T-cell (primary cell): ENCODE data around the gene MRPL39. TPM values are rescaled to one million over a fixed set of nuclear protein-coding genes. Genes with fewer than 3 reads are reported as not detected.
A peak's percentile ranks its signal among the peaks of the same experiment; 100 is the strongest.

Experiments
- ATAC-seq, 4 experiments: fragments of 200-7000 bp in 3 of 4; fragments of 150-1000 bp in 1 of 4; cut with Tn5 transposase; replicated peaks in 1 of 4; 1 replicate in 3 of 4; 2 replicates in 1 of 4; pipeline ENCODE4 v1.10.0; 2021; ENCODE audit warnings: moderate library complexity in 3 of 4, mild to moderate bottlenecking in 2 of 4, moderate number of reproducible peaks in 1 of 4
- CTCF ChIA-PET, 2 donors: fragments of 300-600 bp; sonication (Branson Sonifier 250); formaldehyde crosslinking; loops; one replicate each; lab custom pipeline; 2022; ENCODE audit warnings: antibody characterized with exemption in 2 of 2; lab: Charles Lee
- POLR2A ChIA-PET, 2 donors: fragments of 300-600 bp; sonication (Branson Sonifier 250); formaldehyde crosslinking; loops; one replicate each; lab custom pipeline; 2022; ENCODE audit warnings: antibody characterized with exemption in 2 of 2; lab: Charles Lee
- DNase-seq, 35 experiments: peaks; one replicate each; pipeline versions ENCODE4 v3.0.0 to v3.0.0-alpha.2; 2013 to 2023
- H3K27ac ChIP-seq: one replicate; pipeline ENCODE4 v1.5.1; 2013; ENCODE audit warnings: low read length
- H3K27me3 ChIP-seq, 2 experiments: replicated peaks in 1 of 2; 1 replicate in 1 of 2; 2 replicates in 1 of 2; pipeline versions ENCODE4 v1.6.1 to v1.7.0; 2013; ENCODE audit warnings: low read length in 1 of 2, mixed read lengths in 1 of 2; ENCODE audit not compliant: control insufficient read depth in 2 of 2, insufficient read depth in 2 of 2; ENCODE audit errors: extremely low read depth in 1 of 2
- H3K36me3 ChIP-seq, 2 donors: 1 replicate in 1 of 2; 2 replicates in 1 of 2; pipeline versions ENCODE4 v1.6.1 to v1.7.0; 2013; ENCODE audit warnings: low read length in 1 of 2; ENCODE audit not compliant: control insufficient read depth in 2 of 2, insufficient read depth in 1 of 2; ENCODE audit errors: extremely low read depth in 1 of 2
- H3K4me1 ChIP-seq, 2 experiments: 1 replicate in 1 of 2; 2 replicates in 1 of 2; pipeline versions ENCODE4 v1.6.1 to v1.7.0; 2013; ENCODE audit warnings: low read length in 2 of 2, mixed read lengths in 1 of 2; ENCODE audit not compliant: insufficient read depth in 2 of 2, control insufficient read depth in 1 of 2; ENCODE audit errors: extremely low read depth in 1 of 2
- H3K4me3 ChIP-seq, 2 donors: 1 replicate in 1 of 2; 2 replicates in 1 of 2; pipeline versions ENCODE4 v1.5.1 to v1.7.0; 2013; ENCODE audit warnings: mild to moderate bottlenecking in 2 of 2, low read length in 1 of 2, moderate library complexity in 1 of 2; ENCODE audit not compliant: control insufficient read depth in 1 of 2; ENCODE audit errors: extremely low read depth in 1 of 2
- H3K9me3 ChIP-seq: 2 replicates; pipeline ENCODE4 v1.7.0; 2013
- H3K27ac Mint-ChIP-seq, 2 donors: one replicate each; pipeline ENCODE4 v1.8.0; 2020 to 2021; ENCODE audit warnings: mild to moderate bottlenecking in 2 of 2, mixed read lengths in 2 of 2
- H3K27me3 Mint-ChIP-seq, 2 donors: one replicate each; pipeline ENCODE4 v1.8.0; 2021 to 2022; ENCODE audit warnings: mixed read lengths in 2 of 2
- H3K36me3 Mint-ChIP-seq: one replicate; pipeline ENCODE4 v1.8.0; 2021; ENCODE audit warnings: mixed read lengths
- H3K4me1 Mint-ChIP-seq, 3 donors: one replicate each; pipeline ENCODE4 v1.8.0; 2020 to 2022; ENCODE audit warnings: mixed read lengths in 3 of 3, mild to moderate bottlenecking in 1 of 3
- H3K4me3 Mint-ChIP-seq, 3 donors: one replicate each; pipeline ENCODE4 v1.8.0; 2020 to 2022; ENCODE audit warnings: mild to moderate bottlenecking in 3 of 3, mixed read lengths in 3 of 3, moderate library complexity in 3 of 3
- H3K9me3 Mint-ChIP-seq, 3 donors: one replicate each; pipeline ENCODE4 v1.8.0; 2020 to 2022; ENCODE audit warnings: mixed read lengths in 3 of 3
- WGBS: methylation state at CpG from one replicate; pipeline ENCODE4 v1.1.5; 2013; ENCODE audit warnings: missing lambda C conversion rate; ENCODE audit not compliant: insufficient coverage; 5-methylcytosine and 5-hydroxymethylcytosine counted together
- total RNA-seq, 35 experiments: library from RNA in 6 of 35; stranded (reverse) in 6 of 35; fragments of 120-200 nt in 1 of 35; gene quantifications; one replicate each; pipeline versions ENCODE4 v1.2.1 to v1.2.4 and lab custom pipeline; 2013 to 2026

Gene MRPL39
- total RNA-seq, 5 donors from 2014 or later (not counting 1 experiment from before 2014, with no cell fraction given) = 10.6 to 18.2 (median 14.8) TPM

GRCh38 chr21:25586791-25587190 is 20.5 kb downstream of the MRPL39 start:
- ATAC-seq (no peak), DNase-seq (no peak)
- no peaks in the 10 kb centered on the region for H3K27me3 ChIP-seq
- H3K27me3 Mint-ChIP-seq = no peaks in the 10 kb centered on the region
- peaks cover 25 to 48% (median 43%) of the 10 kb centered on the region in 3 donors for H3K4me1 Mint-ChIP-seq
- no peaks in the 10 kb centered on the region for H3K9me3 Mint-ChIP-seq
- H3K27ac Mint-ChIP-seq = peak overlapping the region; percentile 5 to 18
- H3K4me3 ChIP-seq = no peak overlapping the region
- CTCF ChIA-PET = interaction anchor here in 1 of 2 donors (1.0 kb wide), 1 partner anchor 19 kb away, joined by 3 read pairs; no protein-coding TSS in a partner anchor
- peaks cover 65% of the 10 kb centered on the region for H3K36me3 Mint-ChIP-seq
- H3K27ac ChIP-seq = no peak overlapping the region
- peaks cover 2 to 43% of the 10 kb centered on the region in 2 donors for H3K36me3 ChIP-seq
- WGBS = no CpG with 5 or more reads among the region's 2 CpGs
- peaks cover 0 to 14% of the 10 kb centered on the region in 2 experiments for H3K4me1 ChIP-seq
- POLR2A ChIA-PET = interaction anchor here in 1 of 2 donors (0.5 kb wide), 1 partner anchor 18 kb away, joined by 3 read pairs; no protein-coding TSS in a partner anchor
- H3K4me3 Mint-ChIP-seq = no peak overlapping the region
- H3K9me3 ChIP-seq = no peaks in the 10 kb centered on the region

DNA sequence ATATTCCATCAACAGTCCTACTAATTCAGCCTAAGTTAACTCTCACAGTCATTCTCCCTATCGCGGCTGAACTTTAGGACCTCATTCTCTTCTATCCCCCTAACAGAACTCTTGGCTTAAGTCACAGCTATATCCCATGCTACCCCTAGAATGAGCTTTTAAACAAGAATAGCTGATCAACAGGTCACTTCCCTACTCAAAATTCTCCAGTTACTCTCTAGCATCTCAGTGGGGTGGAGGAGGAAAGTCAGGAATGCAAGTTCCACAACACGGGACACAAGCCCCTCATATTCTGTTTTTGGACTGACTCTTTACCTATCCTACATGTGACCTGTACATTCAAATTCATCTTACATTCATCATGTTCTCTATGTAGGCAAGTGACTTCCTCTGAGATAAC is 21.0 kb downstream of the MRPL39 start:
- ATAC-seq (no peak), DNase-seq (no peak)
- Mint-ChIP-seq H3K4me1 (peaks cover 24 to 48% (median 43%) of the 10 kb centered on the region in 3 donors), H3K27ac (peak overlapping the region in 1 of 2 donors; percentile 5), H3K36me3 (peaks cover 60% of the 10 kb centered on the region), H3K27me3 (no peaks in the 10 kb centered on the region), H3K4me3 (no peak overlapping the region), H3K9me3 (no peaks in the 10 kb centered on the region)
- 92% methylated on average over 2 of the region's 3 CpGs for WGBS
- ChIA-PET POLR2A (no interaction called here), CTCF (no interaction called here)
- Histone ChIP-seq H3K36me3 (peaks cover 2 to 39% of the 10 kb centered on the region in 2 donors), H3K4me1 (peaks cover 0 to 14% of the 10 kb centered on the region in 2 experiments), H3K9me3 (no peaks in the 10 kb centered on the region), H3K27me3 (no peaks in the 10 kb centered on the region), H3K4me3 (no peak overlapping the region), H3K27ac (no peak overlapping the region)

DNA sequence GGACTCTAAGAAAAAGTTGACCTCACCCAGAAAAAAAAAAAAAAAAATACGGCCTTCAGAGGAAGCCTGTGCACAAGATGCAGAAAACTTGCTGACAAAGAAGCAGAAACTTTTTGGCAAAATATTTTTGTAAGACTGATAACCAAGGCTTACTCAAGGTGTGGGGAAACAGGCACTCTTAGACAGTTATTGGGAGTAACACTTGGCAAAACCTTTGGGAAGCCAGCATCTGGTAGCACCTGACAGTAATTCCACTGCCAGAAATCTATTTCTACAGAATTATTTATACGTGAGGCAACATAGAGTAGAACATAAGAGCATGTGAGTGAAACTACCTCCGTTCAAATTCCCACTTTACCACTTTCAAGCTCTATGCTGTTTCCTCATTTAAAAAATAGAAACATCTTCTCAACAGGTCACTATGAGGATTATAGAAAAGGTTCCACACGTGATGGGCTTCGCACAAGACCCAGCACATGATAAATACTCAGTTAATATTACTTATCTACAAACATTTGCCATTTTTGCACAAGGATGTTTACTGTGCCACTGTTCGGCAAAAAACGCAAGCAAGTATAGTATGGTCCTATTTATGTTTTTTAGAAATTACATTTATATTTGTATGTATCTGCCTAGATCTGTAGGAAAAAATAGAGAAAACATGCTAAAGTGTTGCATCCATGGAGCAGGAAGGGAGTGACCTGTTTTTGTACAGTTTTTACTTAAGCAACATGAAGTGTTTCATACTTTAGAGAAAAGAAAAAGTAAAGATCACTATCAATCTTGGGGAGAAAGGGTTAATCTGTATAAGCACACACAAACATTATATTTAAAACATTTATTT is 22.2 kb downstream of the MRPL39 start:
- no peak overlapping the region for H3K4me3 ChIP-seq
- H3K4me3 Mint-ChIP-seq = no peak overlapping the region
- peak overlapping the region; percentile 34 to 40 for H3K27ac Mint-ChIP-seq
- no peaks in the 10 kb centered on the region for H3K27me3 ChIP-seq
- H3K27me3 Mint-ChIP-seq = no peaks in the 10 kb centered on the region
- peaks cover 2 to 30% of the 10 kb centered on the region in 2 donors for H3K36me3 ChIP-seq
- no peaks in the 10 kb centered on the region for H3K9me3 Mint-ChIP-seq
- no peaks in the 10 kb centered on the region for H3K9me3 ChIP-seq
- peaks cover 0 to 14% of the 10 kb centered on the region in 2 experiments for H3K4me1 ChIP-seq
- H3K4me1 Mint-ChIP-seq = peaks cover 22 to 45% (median 37%) of the 10 kb centered on the region in 3 donors
- DNase-seq = no peak
- no CpG with 5 or more reads among the region's 7 CpGs for WGBS
- CTCF ChIA-PET = interaction anchor here in 1 of 2 donors (0.6 to 1.5 kb wide), 4 partner anchors 11 to 318 kb away, joined by 3 to 8 read pairs (median 4); partner anchors contain the start of gene MRPL39
- POLR2A ChIA-PET = no interaction called here
- ATAC-seq = no peak
- no peak overlapping the region for H3K27ac ChIP-seq
- peaks cover 52% of the 10 kb centered on the region for H3K36me3 Mint-ChIP-seq

- CTCF ChIA-PET = interaction anchor here in 1 of 2 donors (1.4 to 1.5 kb wide), 2 partner anchors 10 to 24 kb away, joined by 5 to 8 read pairs; partner anchors contain the start of gene MRPL39
- H3K4me1 Mint-ChIP-seq = peaks cover 23 to 41% (median 33%) of the 10 kb centered on the region in 3 donors
- no CpG with 5 or more reads among the region's 5 CpGs for WGBS
- no peaks in the 10 kb centered on the region for H3K9me3 Mint-ChIP-seq
- peak overlapping the region; percentile 74 to 81 for H3K27ac Mint-ChIP-seq
- no peaks in the 10 kb centered on the region for H3K27me3 Mint-ChIP-seq
- Histone ChIP-seq H3K4me1 (peaks cover 0 to 14% of the 10 kb centered on the region in 2 experiments), H3K9me3 (no peaks in the 10 kb centered on the region), H3K27ac (peak overlapping the region; percentile 18), H3K4me3 (no peak overlapping the region), H3K27me3 (no peaks in the 10 kb centered on the region), H3K36me3 (peaks cover 2 to 18% of the 10 kb centered on the region in 2 donors)
- DNase-seq = no peak
- POLR2A ChIA-PET = interaction anchor here in 1 of 2 donors (0.7 kb wide), 1 partner anchor 75 kb away, joined by 3 read pairs; no protein-coding TSS in a partner anchor
- peaks cover 40% of the 10 kb centered on the region for H3K36me3 Mint-ChIP-seq
- peak in 1 of 4 experiments; percentile 35 for ATAC-seq
- H3K4me3 Mint-ChIP-seq = no peak overlapping the region
Observed at GRCh38 chr21:25583370-25584130, 23.7 kb downstream of the MRPL39 start.

- POLR2A ChIA-PET = no interaction called here
- ATAC-seq = no peak
Observed at GRCh38 chr21:25582888-25583287, 24.4 kb downstream of the MRPL39 start.

More at GRCh38 chr21:25582888-25583287, 24.4 kb downstream of the MRPL39 start:
- CTCF ChIA-PET = interaction anchor here in 1 of 2 donors (0.7 kb wide), 1 partner anchor 18 kb away, joined by 3 read pairs; no protein-coding TSS in a partner anchor
- Mint-ChIP-seq H3K36me3 (peaks cover 39% of the 10 kb centered on the region), H3K27ac (peak overlapping the region; percentile 74 to 81), H3K27me3 (no peaks in the 10 kb centered on the region), H3K4me1 (peaks cover 27 to 48% (median 33%) of the 10 kb centered on the region in 3 donors), H3K9me3 (no peaks in the 10 kb centered on the region), H3K4me3 (no peak overlapping the region)
- Histone ChIP-seq H3K9me3 (no peaks in the 10 kb centered on the region), H3K4me1 (peaks cover 0 to 14% of the 10 kb centered on the region in 2 experiments), H3K4me3 (no peak overlapping the region), H3K36me3 (peaks cover 2 to 16% of the 10 kb centered on the region in 2 donors), H3K27ac (peak overlapping the region; percentile 18), H3K27me3 (no peaks in the 10 kb centered on the region)
- 77% methylated on average over 4 of the region's 5 CpGs for WGBS
- no peak for DNase-seq
